Measurements from ENCODE around the gene BSX.

BSX gene

DNA sequence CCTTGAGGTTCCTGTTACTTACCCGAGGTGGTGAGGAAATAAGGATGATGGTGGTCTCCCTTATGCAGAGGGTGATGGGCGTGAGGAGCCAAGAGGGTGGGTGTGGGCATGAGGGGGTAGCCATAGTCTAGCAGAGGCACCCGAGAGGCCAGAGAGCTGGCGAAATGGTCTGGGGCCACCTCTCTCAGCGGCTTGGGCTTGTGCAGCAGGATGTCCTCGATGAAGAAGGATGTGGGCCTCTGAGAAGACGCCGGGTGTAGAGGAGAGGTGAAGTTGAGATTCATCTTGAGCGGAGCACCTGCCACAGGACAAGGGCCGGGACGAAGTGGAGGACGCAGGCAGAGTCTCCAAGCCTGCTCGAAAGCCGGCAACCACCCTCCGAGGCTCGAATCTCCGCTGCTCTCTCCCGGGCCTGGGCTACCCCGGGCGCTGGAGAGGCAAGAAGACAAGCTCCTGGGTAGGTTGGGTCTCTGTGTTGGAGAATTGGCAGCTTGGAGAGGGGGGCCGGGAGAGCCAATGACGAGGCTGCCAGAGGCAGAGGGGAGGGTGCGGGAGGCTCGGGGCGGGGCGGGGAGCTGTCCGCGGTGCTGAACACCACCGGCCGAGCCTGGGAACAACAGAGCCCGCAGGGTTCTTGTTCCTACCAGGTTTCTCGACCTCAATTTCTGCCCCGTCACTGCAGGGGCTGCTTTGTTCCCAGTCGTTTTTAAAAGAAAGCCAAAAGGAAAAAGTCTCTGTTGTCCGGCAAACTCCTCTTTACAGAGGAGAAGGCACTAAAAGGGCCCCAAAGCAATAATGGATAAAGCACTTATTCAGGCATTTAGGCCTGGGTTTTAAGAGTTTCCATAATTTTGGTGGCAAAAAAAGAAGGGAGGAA lies at the start of gene BSX:
Gene BSX (minus strand): TSS at position 447 of the 877 bp plus-strand sequence. CDS start 163 bp downstream, at position 284.
- no peak for DNase-seq

GRCh38 chr11:123030517-123030916 lies 48.9 kb upstream of the BSX start:
- DNase-seq: no peak

DNA sequence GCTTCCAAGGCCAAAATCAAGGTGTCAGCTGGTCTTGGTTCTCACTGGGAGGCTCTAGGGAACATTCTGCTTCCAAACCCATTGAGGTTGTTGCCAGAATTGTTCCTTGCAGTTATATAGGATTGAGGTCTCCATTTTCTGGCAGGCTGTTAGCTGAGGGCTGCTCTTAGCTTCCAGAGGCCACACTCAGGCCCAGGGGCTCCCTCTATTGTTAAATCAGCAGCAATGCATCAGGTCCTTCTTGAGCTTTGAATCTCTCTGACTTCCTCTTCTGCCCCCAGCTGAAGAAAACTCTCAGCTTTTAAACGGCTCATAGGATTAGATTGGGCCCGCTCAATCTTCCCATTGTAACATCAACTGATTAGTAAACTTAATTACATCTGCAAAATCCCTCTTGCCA lies 39.3 kb upstream of the BSX start:
- peak; percentile 73 to 83 for DNase-seq

DNA sequence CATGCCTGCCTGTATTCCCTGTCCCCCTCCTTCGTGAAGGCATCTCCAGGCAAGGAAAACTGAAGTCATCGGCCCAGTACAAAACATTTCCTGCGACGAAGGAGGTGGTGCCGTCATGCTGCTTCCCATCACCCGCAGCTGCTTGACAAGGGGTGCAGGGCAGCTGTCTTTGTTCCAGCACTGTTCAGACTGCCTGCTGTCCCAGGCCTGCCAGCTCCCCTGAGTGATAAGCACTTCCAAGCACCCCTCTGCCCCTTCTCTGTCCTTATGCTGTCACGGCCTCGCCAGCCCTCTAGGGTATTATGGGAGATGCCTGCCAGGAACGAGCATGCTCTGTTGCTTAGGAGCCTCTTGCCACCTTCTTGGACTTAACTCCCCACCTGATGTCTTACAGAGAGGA lies 37.1 kb upstream of the BSX start:
- DNase-seq: no peak

GRCh38 chr11:123011510-123011909 lies 29.9 kb upstream of the BSX start:
- no peak for DNase-seq

GRCh38 chr11:123006860-123007542 lies 25.4 kb upstream of the BSX start:
- DNase-seq: no peak

DNA sequence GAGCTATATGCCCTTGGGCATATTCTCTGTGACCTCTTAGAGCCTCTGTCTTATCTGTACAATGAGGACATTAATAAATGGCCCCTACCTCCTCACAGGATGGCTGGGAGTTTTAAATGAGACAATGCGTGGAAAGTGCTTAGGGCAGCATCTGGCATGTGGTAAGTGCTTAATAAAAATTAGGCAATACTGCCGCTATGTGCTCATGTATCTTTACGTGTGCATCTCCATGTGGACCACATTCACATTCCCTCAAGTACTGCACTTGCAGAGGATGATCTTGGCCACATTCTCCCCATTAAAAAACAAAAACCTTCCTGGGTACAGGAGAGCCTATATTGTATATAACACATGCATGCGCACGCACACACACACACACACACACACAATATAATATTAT lies 19.1 kb upstream of the BSX start:
- no peak for DNase-seq

GRCh38 chr11:122998727-122999366 lies 17.2 kb upstream of the BSX start:
- no peak for DNase-seq

GRCh38 chr11:122995526-122995925 lies 13.9 kb upstream of the BSX start:
- no peak for DNase-seq

DNA sequence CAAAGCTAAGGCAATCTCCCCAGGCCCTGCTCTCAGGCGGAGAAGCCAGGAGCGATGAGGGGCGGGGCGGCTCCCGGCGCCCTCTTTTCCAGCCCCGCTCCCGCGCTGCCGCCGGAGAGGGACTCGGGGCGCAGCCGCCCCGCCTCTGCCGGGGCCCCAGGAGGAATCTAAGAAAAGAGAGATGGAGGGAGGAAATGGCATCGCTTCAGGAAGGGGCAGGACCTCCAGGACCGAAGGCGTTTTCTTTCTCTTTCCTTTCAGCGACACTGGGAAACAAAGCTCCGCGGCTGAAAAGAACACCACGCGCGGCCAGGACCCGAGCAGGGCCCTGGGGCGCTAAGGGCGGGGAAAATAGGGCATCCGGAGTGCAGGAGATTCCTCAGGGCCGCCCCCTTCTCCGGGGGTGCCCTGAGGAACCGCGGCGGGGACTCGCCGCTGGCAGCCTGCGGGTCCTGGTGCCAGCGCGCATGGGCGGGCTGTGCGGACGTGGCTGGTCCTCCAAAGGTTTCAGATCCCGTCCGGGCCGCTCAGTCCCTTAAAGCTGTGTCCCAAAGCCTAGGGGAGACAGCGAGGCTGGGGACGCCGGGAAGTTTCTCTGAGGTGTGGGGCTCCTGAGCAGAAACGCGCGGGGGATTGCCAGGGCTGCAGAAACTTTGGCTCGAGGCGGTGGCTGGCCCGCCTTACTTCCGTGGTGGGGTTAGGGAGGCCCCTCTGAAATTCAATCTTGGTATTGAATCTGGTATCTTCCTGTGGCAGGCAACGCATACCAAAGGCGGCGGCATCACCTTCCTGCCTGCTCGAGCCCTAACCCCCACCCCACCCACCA lies 2.8 kb upstream of the BSX start:
- DNase-seq: peak in 1 of 2 experiments; percentile 65

- DNase-seq: no peak
Observed at GRCh38 chr11:122983438-122984185, 2.0 kb upstream of the BSX start.

DNA sequence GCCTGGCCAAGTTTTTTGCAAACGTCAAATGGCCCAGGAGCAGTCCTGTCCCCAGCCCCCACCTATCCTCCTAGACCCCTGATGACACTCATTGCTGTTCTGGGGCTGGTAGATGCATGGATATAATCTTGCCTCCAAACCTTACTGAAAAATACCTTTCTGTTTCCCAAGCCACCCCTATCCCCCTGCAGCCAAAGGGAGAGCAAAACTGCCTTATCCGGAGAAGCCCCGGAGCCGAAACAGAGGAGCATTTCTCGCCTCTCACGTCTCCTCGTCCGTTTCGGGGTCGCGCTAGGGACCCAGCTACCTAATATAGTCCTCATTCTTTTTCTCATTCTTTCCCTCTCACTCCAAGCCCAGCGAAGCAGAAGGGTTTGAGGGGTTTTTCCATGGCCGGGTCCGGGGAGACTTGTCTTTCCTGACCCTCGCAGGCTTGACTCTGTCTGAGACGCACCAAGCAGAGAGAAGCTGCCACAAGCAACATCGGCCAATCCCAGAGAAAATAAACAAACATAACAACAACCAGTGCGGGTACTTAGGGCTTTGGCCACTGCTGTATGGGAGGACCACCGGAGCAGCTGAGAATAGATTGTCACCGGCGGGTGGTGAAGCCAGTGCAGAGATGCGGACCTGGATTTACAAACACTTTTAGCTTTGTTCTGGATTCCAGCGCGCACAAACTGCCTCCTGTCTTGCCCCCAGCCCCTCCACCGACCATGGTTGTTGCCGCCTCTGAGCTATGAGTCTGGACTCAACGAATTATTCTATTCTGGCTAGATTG lies 1.6 kb downstream of the BSX start:
- DNase-seq: no peak

DNA sequence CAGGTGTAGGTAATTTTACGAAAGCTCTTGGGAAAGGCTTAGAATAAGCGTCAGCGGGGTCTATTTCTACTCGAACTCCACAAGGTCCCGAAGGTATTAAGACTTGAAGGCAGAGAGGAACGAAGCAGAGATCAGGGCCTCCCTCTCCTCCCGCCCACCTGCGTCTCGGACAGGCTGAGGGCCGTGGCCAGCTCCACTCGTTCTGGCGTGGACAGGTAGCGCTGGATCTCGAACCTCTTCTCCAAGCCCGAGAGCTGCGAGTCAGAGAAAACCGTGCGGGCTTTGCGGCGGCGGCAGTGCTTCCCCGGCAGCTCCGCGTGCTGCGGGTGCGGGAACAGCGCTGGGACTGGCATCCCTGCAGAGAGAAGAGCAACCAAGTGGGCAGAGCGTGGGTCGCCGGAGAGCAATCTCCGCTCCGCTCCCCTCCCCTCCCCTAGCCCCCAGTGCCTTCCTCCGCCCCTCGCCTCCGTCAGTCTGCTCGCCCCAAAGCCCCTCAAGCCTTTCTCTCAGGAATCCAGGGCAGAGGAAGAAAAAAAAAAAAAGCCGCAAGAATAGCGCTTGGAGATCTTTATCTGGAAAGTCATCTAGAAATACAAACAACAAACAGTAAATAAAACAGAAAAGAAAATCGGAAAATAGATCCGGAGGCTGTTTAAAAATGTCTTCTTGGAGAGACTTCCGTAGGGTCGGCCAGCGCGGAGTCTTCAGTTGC lies 2.4 kb downstream of the BSX start:
- no peak for DNase-seq

DNA sequence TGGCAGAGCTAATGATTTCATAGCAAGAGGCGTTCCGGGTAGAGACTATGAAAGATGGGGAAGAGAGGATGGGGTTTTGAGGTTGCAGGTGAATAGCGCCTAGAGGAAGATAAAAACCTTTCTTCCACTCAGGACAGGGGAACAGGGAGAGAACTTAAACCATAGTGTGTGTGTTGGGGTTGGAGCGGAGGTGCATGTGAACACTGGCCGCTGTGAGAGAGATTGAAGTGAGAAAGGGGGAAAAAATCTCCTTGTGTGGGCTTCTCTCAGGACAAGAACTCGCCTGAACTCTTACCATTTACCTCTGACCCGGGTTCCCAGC lies 3.4 kb downstream of the BSX start:
- no peak for DNase-seq

- no peak for DNase-seq
Observed at GRCh38 chr11:122977470-122978298, 4.0 kb downstream of the BSX start.

- DNase-seq: no peak
Observed at GRCh38 chr11:122976734-122977469, 4.7 kb downstream of the BSX start.

- DNase-seq: no peak
Observed at GRCh38 chr11:122976061-122976733, 5.4 kb downstream of the BSX start.

DNA sequence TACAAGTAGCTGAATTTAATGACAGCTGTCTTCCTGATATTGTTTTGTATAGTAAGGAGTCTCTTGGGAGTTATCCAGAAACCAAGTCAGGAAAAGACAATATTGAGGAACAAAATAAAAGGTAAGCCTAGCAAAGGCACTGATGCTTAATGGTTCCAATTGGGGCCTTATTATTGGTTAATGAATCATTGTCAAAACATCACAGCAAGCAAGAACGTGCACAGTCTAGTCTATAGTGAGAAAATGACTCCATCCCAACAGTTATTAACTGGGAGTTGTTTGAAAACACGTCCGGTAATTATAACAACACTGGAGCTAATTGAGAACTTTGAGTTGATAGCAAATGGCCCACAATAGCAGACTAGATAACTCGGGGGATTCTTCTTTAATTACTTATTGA lies 17.7 kb downstream of the BSX start:
- no peak for DNase-seq

GRCh38 chr11:122954455-122954854 lies 27.2 kb downstream of the BSX start:
- no peak for DNase-seq
